Caco-2 (cell line): ENCODE results near the gene PSORS1C2. TPM values are rescaled to one million over a fixed set of nuclear protein-coding genes. Genes with fewer than 3 reads are reported as not detected.

ENCODE experiments used
- BruUV-seq: library from RNA; stranded (reverse); fragments of 400-500 nt; replicated peaks from 2 replicates; lab custom pipeline; 2021; lab: Mats Ljungman, UMichigan
- CTCF ChIA-PET: fragments of 300-600 bp; sonication (Branson Sonifier 250); formaldehyde crosslinking; loops from one replicate; lab custom pipeline; 2022; ENCODE audit warnings: antibody characterized with exemption; lab: Charles Lee
- POLR2A ChIA-PET: fragments of 300-600 bp; sonication (Branson Sonifier 250); formaldehyde crosslinking; loops from one replicate; lab custom pipeline; 2022; ENCODE audit warnings: antibody characterized with exemption; lab: Charles Lee
- DNase-seq, 2 experiments: peaks; one replicate each; pipeline versions ENCODE4 v3.0.0 to v3.0.0-alpha.2; 2020 to 2022
- H3K27me3 ChIP-seq: replicated peaks from 2 replicates; pipeline ENCODE4 v1.6.0; 2011; ENCODE audit warnings: low read length; ENCODE audit not compliant: control insufficient read depth, insufficient read depth
- H3K36me3 ChIP-seq: 2 replicates; pipeline ENCODE4 v1.5.1; 2011; ENCODE audit warnings: low read length; ENCODE audit not compliant: control insufficient read depth, insufficient read depth
- H3K4me1 ChIP-seq: fragments of 250-450 bp; sonication (Bioruptor Pico); 2 replicates; pipeline ENCODE4 v1.5.1; 2020; ENCODE audit warnings: mild to moderate bottlenecking
- H3K4me3 ChIP-seq: 2 replicates; pipeline ENCODE4 v1.5.1; 2011; ENCODE audit warnings: low read depth, mild to moderate bottlenecking, control low read depth, low read length
- H3K9me3 ChIP-seq: fragments of 250-450 bp; sonication (Bioruptor Pico); 2 replicates; pipeline ENCODE4 v1.5.1; 2020; ENCODE audit warnings: mild to moderate bottlenecking, moderate library complexity
- H3K27ac Mint-ChIP-seq: one replicate; pipeline ENCODE4 v1.8.0; 2022; ENCODE audit warnings: mixed read lengths; ENCODE audit not compliant: unreplicated experiment
- H3K27me3 Mint-ChIP-seq: one replicate; pipeline ENCODE4 v1.8.0; 2022; ENCODE audit warnings: mixed read lengths; ENCODE audit not compliant: insufficient read depth, unreplicated experiment
- H3K36me3 Mint-ChIP-seq: one replicate; pipeline ENCODE4 v1.8.0; 2022; ENCODE audit warnings: mild to moderate bottlenecking, mixed read lengths; ENCODE audit not compliant: insufficient read depth, unreplicated experiment
- H3K4me1 Mint-ChIP-seq: one replicate; pipeline ENCODE4 v1.8.0; 2022; ENCODE audit warnings: low read depth, mixed read lengths; ENCODE audit not compliant: unreplicated experiment
- H3K4me3 Mint-ChIP-seq: one replicate; pipeline ENCODE4 v1.8.0; 2022; ENCODE audit warnings: mild to moderate bottlenecking, moderate library complexity, mixed read lengths; ENCODE audit not compliant: unreplicated experiment
- H3K9me3 Mint-ChIP-seq: one replicate; pipeline ENCODE4 v1.8.0; 2022; ENCODE audit warnings: mixed read lengths; ENCODE audit not compliant: unreplicated experiment
- intact Hi-C: fragments of 100-400 bp; cut with micrococcal nuclease; formaldehyde crosslinking; loops from one replicate; pipeline ENCODE4 v1.10.0; 2022; ENCODE audit not compliant: unreplicated experiment
- total RNA-seq: library from RNA; stranded (reverse); gene quantifications from 2 replicates; pipeline ENCODE4 v1.2.3, GENCODE V29; 2022
- TF ChIP-seq, protein P1 (sequence below), 2 experiments: fragments of 200-600 bp in 1 of 2; IDR thresholded peaks; 1 replicate in 1 of 2; 2 replicates in 1 of 2; pipeline versions ENCODE4 v1.5.1 to v1.8.0; 2011 to 2022; ENCODE audit warnings: antibody characterized with exemption in 1 of 2, control low read depth in 1 of 2, inconsistent platforms in 1 of 2, low read depth in 1 of 2, low read length in 1 of 2, mild to moderate bottlenecking in 1 of 2, moderate library complexity in 1 of 2; ENCODE audit not compliant: insufficient read depth in 1 of 2, severe bottlenecking in 1 of 2, unreplicated experiment in 1 of 2

PSORS1C2 gene
- total RNA-seq, 1 experiment from 2014 or later, result not detected

DNA sequence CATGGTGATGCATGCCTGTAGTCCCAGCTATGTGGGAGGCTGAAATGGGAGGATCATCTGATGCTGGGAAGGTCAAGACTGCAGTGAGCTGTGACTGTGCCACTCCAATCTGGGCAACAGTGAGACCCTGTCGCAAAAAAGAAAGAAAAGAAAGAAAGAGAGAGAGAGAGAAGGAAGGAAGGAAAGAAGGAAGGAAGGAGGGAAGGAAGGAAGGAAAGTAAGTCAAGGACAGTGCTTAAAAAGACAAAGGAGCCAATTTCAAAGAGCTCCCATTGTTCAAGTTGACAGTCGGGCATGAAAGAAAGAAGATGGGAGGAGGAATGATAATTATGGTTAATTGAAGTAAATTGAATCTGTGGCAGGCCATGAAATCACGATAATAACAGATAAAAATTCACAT lies 42.7 kb downstream of the PSORS1C2 start:
- Mint-ChIP-seq H3K36me3 (no peaks in the 10 kb centered on the region), H3K9me3 (no peaks in the 10 kb centered on the region), H3K27me3 (no peaks in the 10 kb centered on the region), H3K4me1 (peaks cover 14% of the 10 kb centered on the region), H3K27ac (no peak overlapping the region), H3K4me3 (no peak overlapping the region)
- DNase-seq, result no peak
- intact Hi-C loops, result no loop called here
- ChIA-PET CTCF (no interaction called here), POLR2A (no interaction called here)
- TF ChIP-seq, protein P1, sequence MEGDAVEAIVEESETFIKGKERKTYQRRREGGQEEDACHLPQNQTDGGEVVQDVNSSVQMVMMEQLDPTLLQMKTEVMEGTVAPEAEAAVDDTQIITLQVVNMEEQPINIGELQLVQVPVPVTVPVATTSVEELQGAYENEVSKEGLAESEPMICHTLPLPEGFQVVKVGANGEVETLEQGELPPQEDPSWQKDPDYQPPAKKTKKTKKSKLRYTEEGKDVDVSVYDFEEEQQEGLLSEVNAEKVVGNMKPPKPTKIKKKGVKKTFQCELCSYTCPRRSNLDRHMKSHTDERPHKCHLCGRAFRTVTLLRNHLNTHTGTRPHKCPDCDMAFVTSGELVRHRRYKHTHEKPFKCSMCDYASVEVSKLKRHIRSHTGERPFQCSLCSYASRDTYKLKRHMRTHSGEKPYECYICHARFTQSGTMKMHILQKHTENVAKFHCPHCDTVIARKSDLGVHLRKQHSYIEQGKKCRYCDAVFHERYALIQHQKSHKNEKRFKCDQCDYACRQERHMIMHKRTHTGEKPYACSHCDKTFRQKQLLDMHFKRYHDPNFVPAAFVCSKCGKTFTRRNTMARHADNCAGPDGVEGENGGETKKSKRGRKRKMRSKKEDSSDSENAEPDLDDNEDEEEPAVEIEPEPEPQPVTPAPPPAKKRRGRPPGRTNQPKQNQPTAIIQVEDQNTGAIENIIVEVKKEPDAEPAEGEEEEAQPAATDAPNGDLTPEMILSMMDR (IDR thresholded peaks at IDR 0.05; ENCODE audit: insufficient read depth in 1 of 2, low read depth in 1 of 2, low read length in 1 of 2, severe bottlenecking in 1 of 2, unreplicated experiment in 1 of 2), result no peak
- Histone ChIP-seq H3K36me3 (no peaks in the 10 kb centered on the region), H3K27me3 (no peaks in the 10 kb centered on the region), H3K4me1 (peaks cover 13% of the 10 kb centered on the region), H3K9me3 (no peaks in the 10 kb centered on the region), H3K4me3 (no peak overlapping the region)
- BruUV-seq, result no TSS peak

- ChIA-PET CTCF (interaction anchor here (1.0 to 1.1 kb wide), 2 partner anchors 24 to 35 kb away, joined by 3 to 4 read pairs; no protein-coding TSS in a partner anchor), POLR2A (no interaction called here)
- H3K9me3 ChIP-seq, result no peaks in the 10 kb centered on the region
- H3K27me3 ChIP-seq, result no peaks in the 10 kb centered on the region
- H3K4me3 ChIP-seq, result no peak overlapping the region
- no TSS peak for BruUV-seq
- no peak for DNase-seq
- peaks cover 14% of the 10 kb centered on the region for H3K4me1 Mint-ChIP-seq
- no peaks in the 10 kb centered on the region for H3K9me3 Mint-ChIP-seq
- no peak overlapping the region for H3K27ac Mint-ChIP-seq
- no peaks in the 10 kb centered on the region for H3K27me3 Mint-ChIP-seq
- TF ChIP-seq, protein P1 (IDR thresholded peaks at IDR 0.05; ENCODE audit: insufficient read depth in 1 of 2, low read depth in 1 of 2, low read length in 1 of 2, severe bottlenecking in 1 of 2, unreplicated experiment in 1 of 2), result no peak
- no peaks in the 10 kb centered on the region for H3K36me3 Mint-ChIP-seq
- H3K36me3 ChIP-seq, result no peaks in the 10 kb centered on the region
- intact Hi-C loops, result no loop called here
- peaks cover 13% of the 10 kb centered on the region for H3K4me1 ChIP-seq
- no peak overlapping the region for H3K4me3 Mint-ChIP-seq
Observed at GRCh38 chr6:31094389-31094881, 44.4 kb downstream of the PSORS1C2 start.

DNA sequence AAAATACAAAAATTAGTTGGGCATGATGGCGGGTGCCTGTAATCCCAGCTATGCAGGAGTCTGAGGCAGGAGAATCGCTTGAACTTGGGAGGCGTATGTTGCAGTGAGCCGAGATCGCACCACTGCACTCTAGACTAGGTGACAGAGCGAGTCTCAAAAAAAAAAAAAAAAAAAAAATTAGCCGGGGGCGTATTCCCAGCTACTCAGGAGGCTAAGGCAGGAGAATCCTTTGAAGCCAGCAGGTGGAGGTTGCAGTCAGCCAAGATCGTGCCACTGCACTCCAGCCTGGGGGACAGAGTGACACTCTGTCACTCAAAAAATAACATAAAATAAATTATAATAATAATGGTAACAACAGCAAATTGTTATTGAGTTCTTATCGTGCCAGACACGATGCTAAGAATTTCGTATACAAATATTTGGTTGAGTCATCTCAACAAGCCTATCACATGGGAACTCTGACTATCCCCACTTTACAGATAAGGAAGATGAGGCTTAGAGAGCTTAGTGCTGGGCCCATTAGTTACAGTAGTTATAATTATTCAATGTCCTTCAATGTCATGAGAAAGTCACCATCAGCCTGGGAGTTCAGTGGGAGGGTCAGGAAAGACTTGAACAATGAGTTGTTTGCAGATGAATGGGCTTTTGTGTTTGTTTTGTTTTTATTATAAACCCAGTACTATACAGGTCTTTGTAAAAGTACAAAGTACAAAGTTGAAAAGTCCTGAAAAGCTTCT lies 45.9 kb downstream of the PSORS1C2 start:
- DNase-seq, result peak in 1 of 2 experiments; percentile 24
- ChIA-PET POLR2A (interaction anchor here (0.6 kb wide), 1 partner anchor 32 kb away, joined by 3 read pairs; no protein-coding TSS in a partner anchor), CTCF (interaction anchor here (0.7 to 1.7 kb wide), 5 partner anchors 13 to 185 kb away, joined by 3 to 10 read pairs (median 3); partner anchors contain the start of gene GTF2H4)
- H3K36me3 Mint-ChIP-seq, result no peaks in the 10 kb centered on the region
- Histone ChIP-seq H3K27me3 (no peaks in the 10 kb centered on the region), H3K36me3 (no peaks in the 10 kb centered on the region), H3K9me3 (no peaks in the 10 kb centered on the region), H3K4me3 (no peak overlapping the region), H3K4me1 (peaks cover 13% of the 10 kb centered on the region)
- H3K4me3 Mint-ChIP-seq, result no peak overlapping the region
- no peak overlapping the region for H3K27ac Mint-ChIP-seq
- TF ChIP-seq, protein P1 (IDR thresholded peaks at IDR 0.05; ENCODE audit: insufficient read depth in 1 of 2, low read depth in 1 of 2, low read length in 1 of 2, severe bottlenecking in 1 of 2, unreplicated experiment in 1 of 2), result no peak
- no peaks in the 10 kb centered on the region for H3K27me3 Mint-ChIP-seq
- no peaks in the 10 kb centered on the region for H3K9me3 Mint-ChIP-seq
- intact Hi-C loops, result no loop called here
- BruUV-seq, result no TSS peak
- H3K4me1 Mint-ChIP-seq, result peaks cover 14% of the 10 kb centered on the region
